HL-60 (cell line): ENCODE measurements around the gene PRDM2.

Experiments used
- DNase-seq, 2 experiments: peaks; one replicate each; pipeline ENCODE4 v3.0.0-alpha.2; 2010 to 2020; ENCODE audit warnings: low read depth in 1 of 2, low spot score in 1 of 2
- H3K27ac ChIP-seq: fragments of 250-450 bp; sonication (Bioruptor Pico); replicated peaks from 2 replicates; pipeline ENCODE4 v1.5.1; 2020; ENCODE audit warnings: mild to moderate bottlenecking, moderate library complexity
- H3K27me3 ChIP-seq: fragments of 250-450 bp; sonication (Bioruptor Pico); 2 replicates; pipeline ENCODE4 v1.5.1; 2021; ENCODE audit warnings: mild to moderate bottlenecking, moderate library complexity; ENCODE audit not compliant: insufficient read depth, poor library complexity, severe bottlenecking
- H3K4me3 ChIP-seq: replicated peaks from 2 replicates; pipeline ENCODE4 v1.5.1; 2011; ENCODE audit warnings: mild to moderate bottlenecking, control low read depth, low read length; ENCODE audit not compliant: insufficient read depth
- CTCF ChIP-seq: IDR thresholded peaks from one replicate; pipeline ENCODE4 v1.5.1; 2011; ENCODE audit warnings: low read length, control low read depth, inconsistent platforms; ENCODE audit not compliant: insufficient read depth
- GABPA ChIP-seq: IDR thresholded peaks from 2 replicates; pipeline ENCODE4 v1.6.1; 2012; ENCODE audit warnings: low read depth
- POLR2AphosphoS5 ChIP-seq: IDR thresholded peaks from 2 replicates; pipeline ENCODE4 v1.6.1; 2012; ENCODE audit warnings: low read depth
- REST ChIP-seq: IDR thresholded peaks from 2 replicates; pipeline ENCODE4 v1.6.1; 2012; ENCODE audit warnings: low read depth; ENCODE audit not compliant: insufficient replicate concordance
- SPI1 ChIP-seq: IDR thresholded peaks from 2 replicates; pipeline ENCODE4 v1.6.1; 2012; ENCODE audit warnings: low read depth, mild to moderate bottlenecking, borderline replicate concordance

PRDM2 gene

GRCh38 chr1:13770743-13771142 lies 70.8 kb downstream of the PRDM2 start:
- DNase-seq, result no peak
- Histone ChIP-seq H3K27ac (no peak overlapping the region), H3K4me3 (no peak overlapping the region), H3K27me3 (no peaks in the 10 kb centered on the region)
- TF ChIP-seq CTCF (no peak), GABPA (no peak)

- no peak for DNase-seq
- TF ChIP-seq CTCF (no peak), POLR2AphosphoS5 (no peak), REST (no peak), GABPA (no peak), SPI1 (no peak)
Measured at GRCh38 chr1:13771745-13772144, 71.8 kb downstream of the PRDM2 start.

GRCh38 chr1:13772271-13772670 lies 72.3 kb downstream of the PRDM2 start:
- TF ChIP-seq CTCF, result no peak
- no peak for TF ChIP-seq REST
- TF ChIP-seq POLR2AphosphoS5, result no peak
- no peak for TF ChIP-seq GABPA
- TF ChIP-seq SPI1, result no peak
- no peak overlapping the region for H3K4me3 ChIP-seq
- no peak for DNase-seq
- H3K27ac ChIP-seq, result no peak overlapping the region
- no peaks in the 10 kb centered on the region for H3K27me3 ChIP-seq

More at GRCh38 chr1:13771745-13772144, 71.8 kb downstream of the PRDM2 start:
- Histone ChIP-seq H3K27ac (no peak overlapping the region), H3K27me3 (no peaks in the 10 kb centered on the region), H3K4me3 (no peak overlapping the region)

GRCh38 chr1:13774121-13774520 lies 74.1 kb downstream of the PRDM2 start:
- no peak for TF ChIP-seq CTCF
- no peak for TF ChIP-seq REST
- no peak for TF ChIP-seq SPI1
- no peak for TF ChIP-seq GABPA
- TF ChIP-seq POLR2AphosphoS5, result no peak
- H3K27me3 ChIP-seq, result no peaks in the 10 kb centered on the region
- H3K4me3 ChIP-seq, result no peak overlapping the region
- no peak overlapping the region for H3K27ac ChIP-seq
- no peak for DNase-seq
